PFSK-1 (cell line): ENCODE data around the gene RNF152.

Experiments used
- FOXP2 ChIP-seq: optimal IDR thresholded peaks from 2 replicates; pipeline ENCODE3; 2011; ENCODE audit warnings: borderline replicate concordance, control low read depth, inconsistent platforms; ENCODE audit not compliant: insufficient read depth; ENCODE audit errors: extremely low read length, extremely low read depth
- POLR2AphosphoS5 ChIP-seq: IDR thresholded peaks from 2 replicates; pipeline ENCODE4 v1.6.1; 2012; ENCODE audit warnings: low read depth, mild to moderate bottlenecking, control low read depth, low read length, moderate library complexity
- SIN3A ChIP-seq: IDR thresholded peaks from 2 replicates; pipeline ENCODE4 v1.6.1; 2012; ENCODE audit warnings: mild to moderate bottlenecking, low read length, moderate library complexity, borderline replicate concordance; ENCODE audit not compliant: insufficient read depth
- TAF1 ChIP-seq: IDR thresholded peaks from 2 replicates; pipeline ENCODE4 v1.6.1; 2012; ENCODE audit warnings: low read length, control low read depth, borderline replicate concordance; ENCODE audit not compliant: insufficient read depth
- TF ChIP-seq, protein P1 (sequence below), 2 experiments: IDR thresholded peaks; 2 replicates each; pipeline versions ENCODE4 v1.6.1 to v1.8.0; 2011 to 2012; ENCODE audit warnings: low read depth in 2 of 2, low read length in 2 of 2, control low read depth in 1 of 2, inconsistent platforms in 1 of 2, mild to moderate bottlenecking in 1 of 2, moderate library complexity in 1 of 2; ENCODE audit not compliant: insufficient read depth in 1 of 2

DNA sequence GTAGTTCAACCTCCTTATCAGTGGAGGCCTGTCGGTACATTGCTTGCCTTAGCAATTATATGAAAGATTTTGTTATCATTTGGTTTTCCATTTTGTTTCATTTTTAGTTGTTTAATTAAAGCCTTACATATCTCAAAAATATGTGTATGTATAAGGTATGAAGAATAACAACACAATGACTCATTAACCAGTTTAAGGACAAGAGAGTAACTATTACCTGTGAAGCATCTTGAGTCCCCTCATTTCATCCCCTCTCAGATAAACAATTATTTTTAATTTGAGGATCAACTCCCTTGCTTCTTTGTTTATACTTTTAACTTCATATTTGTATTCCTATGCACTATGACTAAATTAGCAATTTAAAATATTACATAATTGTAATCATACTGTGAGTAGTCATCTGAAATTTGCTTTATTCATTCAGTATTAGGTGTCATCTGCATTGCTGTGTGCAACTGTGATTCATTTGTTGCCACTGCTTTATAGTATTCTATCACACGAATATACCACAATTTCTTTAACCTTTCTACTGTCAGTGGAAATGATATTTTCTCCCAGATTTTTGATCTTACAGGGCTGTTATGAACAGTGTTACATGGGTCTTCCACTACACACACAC lies 126.4 kb downstream of the RNF152 start:
- TF ChIP-seq POLR2AphosphoS5 (no peak), TAF1 (no peak), SIN3A (no peak), FOXP2 (no peak)
- TF ChIP-seq, protein P1, sequence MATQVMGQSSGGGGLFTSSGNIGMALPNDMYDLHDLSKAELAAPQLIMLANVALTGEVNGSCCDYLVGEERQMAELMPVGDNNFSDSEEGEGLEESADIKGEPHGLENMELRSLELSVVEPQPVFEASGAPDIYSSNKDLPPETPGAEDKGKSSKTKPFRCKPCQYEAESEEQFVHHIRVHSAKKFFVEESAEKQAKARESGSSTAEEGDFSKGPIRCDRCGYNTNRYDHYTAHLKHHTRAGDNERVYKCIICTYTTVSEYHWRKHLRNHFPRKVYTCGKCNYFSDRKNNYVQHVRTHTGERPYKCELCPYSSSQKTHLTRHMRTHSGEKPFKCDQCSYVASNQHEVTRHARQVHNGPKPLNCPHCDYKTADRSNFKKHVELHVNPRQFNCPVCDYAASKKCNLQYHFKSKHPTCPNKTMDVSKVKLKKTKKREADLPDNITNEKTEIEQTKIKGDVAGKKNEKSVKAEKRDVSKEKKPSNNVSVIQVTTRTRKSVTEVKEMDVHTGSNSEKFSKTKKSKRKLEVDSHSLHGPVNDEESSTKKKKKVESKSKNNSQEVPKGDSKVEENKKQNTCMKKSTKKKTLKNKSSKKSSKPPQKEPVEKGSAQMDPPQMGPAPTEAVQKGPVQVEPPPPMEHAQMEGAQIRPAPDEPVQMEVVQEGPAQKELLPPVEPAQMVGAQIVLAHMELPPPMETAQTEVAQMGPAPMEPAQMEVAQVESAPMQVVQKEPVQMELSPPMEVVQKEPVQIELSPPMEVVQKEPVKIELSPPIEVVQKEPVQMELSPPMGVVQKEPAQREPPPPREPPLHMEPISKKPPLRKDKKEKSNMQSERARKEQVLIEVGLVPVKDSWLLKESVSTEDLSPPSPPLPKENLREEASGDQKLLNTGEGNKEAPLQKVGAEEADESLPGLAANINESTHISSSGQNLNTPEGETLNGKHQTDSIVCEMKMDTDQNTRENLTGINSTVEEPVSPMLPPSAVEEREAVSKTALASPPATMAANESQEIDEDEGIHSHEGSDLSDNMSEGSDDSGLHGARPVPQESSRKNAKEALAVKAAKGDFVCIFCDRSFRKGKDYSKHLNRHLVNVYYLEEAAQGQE (IDR thresholded peaks at IDR 0.05; ENCODE audit: insufficient read depth in 1 of 2, low read depth in 2 of 2, low read length in 2 of 2), result no peak
